Fibroblast of peridontal ligament (primary cell): ENCODE data around the gene FCN1.
"Not testable (repeated sequence)": the region's sequence is repeated elsewhere in the genome, so short reads cannot be mapped to it uniquely, and the experiment has no call there.

ENCODE experiments used
- DNase-seq: peaks from one replicate; pipeline ENCODE4 v3.0.0-alpha.2; 2010; ENCODE audit errors: extremely low read depth

FCN1 gene

GRCh38 chr9:134917431-134918373 lies at the start of gene FCN1:
Gene FCN1, minus strand, starts transcription at chr9:134917912. Its CDS starts 41 bp downstream, at chr9:134917871.
- no peak for DNase-seq

GRCh38 chr9:134966697-134967546 lies 49.2 kb upstream of the FCN1 start:
- DNase-seq, result no peak

- DNase-seq, result no peak
Measured at GRCh38 chr9:134966270-134966669, 48.6 kb upstream of the FCN1 start.

- DNase-seq, result no peak
Measured at GRCh38 chr9:134965851-134966250, 48.1 kb upstream of the FCN1 start.

GRCh38 chr9:134965411-134965810 lies 47.7 kb upstream of the FCN1 start:
- DNase-seq, result no peak

- DNase-seq, result no peak
Measured at GRCh38 chr9:134964271-134965055, 46.8 kb upstream of the FCN1 start.

GRCh38 chr9:134963546-134963945 lies 45.8 kb upstream of the FCN1 start:
- no peak for DNase-seq

- no peak for DNase-seq
Measured at GRCh38 chr9:134962973-134963364, 45.3 kb upstream of the FCN1 start.

- DNase-seq, result no peak
Measured at GRCh38 chr9:134962065-134962972, 44.6 kb upstream of the FCN1 start.

- DNase-seq, result no peak
Measured at GRCh38 chr9:134961331-134962064, 43.8 kb upstream of the FCN1 start.

- DNase-seq, result no peak
Measured at GRCh38 chr9:134960701-134961181, 43.0 kb upstream of the FCN1 start.

GRCh38 chr9:134959971-134960310 lies 42.2 kb upstream of the FCN1 start:
- DNase-seq, result no peak

GRCh38 chr9:134959126-134959970 lies 41.6 kb upstream of the FCN1 start:
- DNase-seq, result no peak

GRCh38 chr9:134957945-134958227 lies 40.2 kb upstream of the FCN1 start:
- no peak for DNase-seq

- DNase-seq, result no peak
Measured at GRCh38 chr9:134957165-134957944, 39.6 kb upstream of the FCN1 start.

- DNase-seq, result not testable (repeated sequence)
Measured at GRCh38 chr9:134956387-134956786, 38.7 kb upstream of the FCN1 start.

GRCh38 chr9:134955801-134956200 lies 38.1 kb upstream of the FCN1 start:
- no peak for DNase-seq

GRCh38 chr9:134955156-134955555 lies 37.4 kb upstream of the FCN1 start:
- no peak for DNase-seq

GRCh38 chr9:134951994-134952393 lies 34.3 kb upstream of the FCN1 start:
- no peak for DNase-seq
